ENCODE results near the gene ACP2.

ACP2 gene

GRCh38 chr11:47278058-47278457 is 29.4 kb upstream of the ACP2 start:
- H3K4me3 ChIP-seq (ENCODE audit: low read depth, low read length) = no peak overlapping the region
- TF ChIP-seq CTCF (IDR thresholded peaks at IDR 0.05; ENCODE audit: low read depth, low read length) (no peak), MYC (IDR thresholded peaks at IDR 0.05; ENCODE audit: low read depth, low read length) (no peak), POLR2A (IDR thresholded peaks at IDR 0.05; ENCODE audit: extremely low read depth, insufficient read length) (no peak), MAX (IDR thresholded peaks at IDR 0.05; ENCODE audit: low read depth, low read length) (no peak)
- no peak for DNase-seq (ENCODE audit: low read depth)

- TF ChIP-seq MAX (IDR thresholded peaks at IDR 0.05; ENCODE audit: low read depth, low read length) = no peak
- no peak for TF ChIP-seq CTCF (IDR thresholded peaks at IDR 0.05; ENCODE audit: low read depth, low read length)
- TF ChIP-seq POLR2A (IDR thresholded peaks at IDR 0.05; ENCODE audit: extremely low read depth, insufficient read length) = no peak
- TF ChIP-seq MYC (IDR thresholded peaks at IDR 0.05; ENCODE audit: low read depth, low read length) = no peak
- peak; percentile 16 for DNase-seq (ENCODE audit: low read depth)
- no peak overlapping the region for H3K4me3 ChIP-seq (ENCODE audit: low read depth, low read length)
Observed at GRCh38 chr11:47276923-47277322, 28.3 kb upstream of the ACP2 start.

- DNase-seq (ENCODE audit: low read depth) = no peak
- TF ChIP-seq POLR2A (IDR thresholded peaks at IDR 0.05; ENCODE audit: extremely low read depth, insufficient read length) (no peak), CTCF (IDR thresholded peaks at IDR 0.05; ENCODE audit: low read depth, low read length) (no peak), MYC (IDR thresholded peaks at IDR 0.05; ENCODE audit: low read depth, low read length) (no peak), MAX (IDR thresholded peaks at IDR 0.05; ENCODE audit: low read depth, low read length) (no peak)
- H3K4me3 ChIP-seq (ENCODE audit: low read depth, low read length) = no peak overlapping the region
Observed at GRCh38 chr11:47274495-47275235, 26.1 kb upstream of the ACP2 start.

GRCh38 chr11:47272706-47273105 is 24.1 kb upstream of the ACP2 start:
- peak; percentile 41 for DNase-seq (ENCODE audit: low read depth)
- no peak for TF ChIP-seq MYC (IDR thresholded peaks at IDR 0.05; ENCODE audit: low read depth, low read length)
- TF ChIP-seq CTCF (IDR thresholded peaks at IDR 0.05; ENCODE audit: low read depth, low read length) = no peak
- TF ChIP-seq POLR2A (IDR thresholded peaks at IDR 0.05; ENCODE audit: extremely low read depth, insufficient read length) = no peak
- TF ChIP-seq MAX (IDR thresholded peaks at IDR 0.05; ENCODE audit: low read depth, low read length) = no peak

GRCh38 chr11:47271961-47272661 is 23.5 kb upstream of the ACP2 start:
- DNase-seq (ENCODE audit: low read depth) = peak; percentile 17
- peak overlapping the region; percentile 94 for H3K4me3 ChIP-seq (ENCODE audit: low read depth, low read length)

More at GRCh38 chr11:47272706-47273105, 24.1 kb upstream of the ACP2 start:
- no peak overlapping the region for H3K4me3 ChIP-seq (ENCODE audit: low read depth, low read length)

More at GRCh38 chr11:47271961-47272661, 23.5 kb upstream of the ACP2 start:
- TF ChIP-seq MYC (IDR thresholded peaks at IDR 0.05; ENCODE audit: low read depth, low read length) (no peak), MAX (IDR thresholded peaks at IDR 0.05; ENCODE audit: low read depth, low read length) (no peak), POLR2A (IDR thresholded peaks at IDR 0.05; ENCODE audit: extremely low read depth, insufficient read length) (no peak), CTCF (IDR thresholded peaks at IDR 0.05; ENCODE audit: low read depth, low read length) (no peak)

Measured in NB4 (cell line).